GM12891 (cell line): ENCODE measurements around the gene SPNS3.

Experiments used
- PAX5 ChIP-seq: IDR thresholded peaks from 2 replicates; pipeline ENCODE4 v1.6.1; 2011; ENCODE audit warnings: low read length, moderate library complexity, mild to moderate bottlenecking; ENCODE audit not compliant: insufficient read depth, severe bottlenecking
- POLR2A ChIP-seq: IDR thresholded peaks from 2 replicates; pipeline ENCODE4 v1.6.1; 2011; ENCODE audit warnings: low read depth, low read length, control low read depth
- POLR2AphosphoS5 ChIP-seq: IDR thresholded peaks from 2 replicates; pipeline ENCODE4 v1.6.1; 2011; ENCODE audit warnings: low read depth, low read length, control low read depth
- SPI1 ChIP-seq: IDR thresholded peaks from 2 replicates; pipeline ENCODE4 v1.6.1; 2011; ENCODE audit warnings: low read depth, low read length, control low read depth
- TAF1 ChIP-seq: IDR thresholded peaks from 2 replicates; pipeline ENCODE4 v1.6.1; 2011; ENCODE audit warnings: low read depth, low read length, control low read depth

GRCh38 chr17:4522661-4523060, 88.9 kb downstream of the SPNS3 start:
- TF ChIP-seq PAX5 (no peak), TAF1 (no peak), POLR2AphosphoS5 (no peak), POLR2A (no peak), SPI1 (no peak)
